PC-9 (cell line): ENCODE measurements around the gene RITA1. TPM values are rescaled to one million over a fixed set of nuclear protein-coding genes. Genes with fewer than 3 reads are reported as not detected.

Experiments used
- BruUV-seq: library from RNA; stranded (reverse); fragments of 400-500 nt; replicated peaks from 2 replicates; lab custom pipeline; 2021; lab: Mats Ljungman, UMichigan
- CTCF ChIA-PET: fragments of 300-600 bp; sonication (Branson Sonifier 250); formaldehyde crosslinking; loops from one replicate; lab custom pipeline; 2022; ENCODE audit warnings: antibody characterized with exemption; lab: Charles Lee
- POLR2A ChIA-PET: fragments of 300-600 bp; sonication (Branson Sonifier 250); formaldehyde crosslinking; loops from one replicate; lab custom pipeline; 2022; ENCODE audit warnings: antibody characterized with exemption; ENCODE audit not compliant: unreplicated experiment; lab: Charles Lee
- DNase-seq, 2 experiments: peaks; one replicate each; pipeline versions ENCODE4 v3.0.0 to v3.0.0-alpha.2; 2015 to 2022; ENCODE audit warnings: mixed read lengths in 1 of 2
- H2AFZ ChIP-seq: fragments of 200-600 bp; sonication (generic); 2 replicates; pipeline ENCODE4 v1.8.1; 2017; ENCODE audit warnings: antibody characterized with exemption
- H3F3A ChIP-seq: fragments of 200-600 bp; sonication (generic); 2 replicates; pipeline ENCODE4 v1.8.1; 2017; ENCODE audit warnings: antibody characterized with exemption, mild to moderate bottlenecking, low read depth; ENCODE audit not compliant: insufficient read depth
- H3K27ac ChIP-seq: fragments of 200-600 bp; sonication (generic); 2 replicates; pipeline ENCODE4 v1.6.1; 2016; ENCODE audit warnings: mixed run types
- H3K27me3 ChIP-seq: fragments of 200-600 bp; sonication (generic); 2 replicates; pipeline ENCODE4 v1.6.1; 2016; ENCODE audit warnings: low read depth, mixed run types; ENCODE audit not compliant: insufficient read depth
- H3K36me3 ChIP-seq: fragments of 200-600 bp; sonication (generic); 2 replicates; pipeline ENCODE4 v1.6.1; 2016; ENCODE audit warnings: low read depth, mixed run types
- H3K4me1 ChIP-seq: fragments of 200-600 bp; sonication (generic); replicated peaks from 2 replicates; pipeline ENCODE4 v1.6.1; 2016; ENCODE audit warnings: mixed run types; ENCODE audit not compliant: insufficient read depth
- H3K4me2 ChIP-seq: fragments of 200-600 bp; sonication (generic); 2 replicates; pipeline ENCODE4 v1.6.1; 2017; ENCODE audit warnings: mixed run types
- H3K4me3 ChIP-seq: fragments of 200-600 bp; sonication (generic); 2 replicates; pipeline ENCODE4 v1.6.1; 2016; ENCODE audit warnings: mixed run types
- H3K79me2 ChIP-seq: fragments of 200-600 bp; sonication (generic); 2 replicates; pipeline ENCODE4 v1.6.1; 2017; ENCODE audit warnings: low read depth, mixed run types
- H3K9me2 ChIP-seq: fragments of 200-600 bp; sonication (generic); 2 replicates; pipeline ENCODE4 v1.8.1; 2017; ENCODE audit warnings: mild to moderate bottlenecking; ENCODE audit not compliant: insufficient read depth
- H3K9me3 ChIP-seq: fragments of 200-600 bp; sonication (generic); 2 replicates; pipeline ENCODE4 v1.8.1; 2016; ENCODE audit warnings: low read depth; ENCODE audit not compliant: insufficient read depth
- H4K20me1 ChIP-seq: fragments of 200-600 bp; sonication (generic); 2 replicates; pipeline ENCODE4 v1.8.1; 2017; ENCODE audit not compliant: insufficient read depth
- EZH2 ChIP-seq: fragments of 200-600 bp; sonication (generic); IDR thresholded peaks from 2 replicates; pipeline ENCODE4 v1.8.0; 2017; ENCODE audit warnings: antibody characterized with exemption, low read depth
- intact Hi-C: fragments of 100-400 bp; cut with micrococcal nuclease; formaldehyde crosslinking; loops from one replicate; pipeline ENCODE4 v1.10.0; 2022; ENCODE audit not compliant: unreplicated experiment
- total RNA-seq: library from RNA; stranded (reverse); gene quantifications from 2 replicates; pipeline ENCODE4 v1.2.3, GENCODE V29; 2021
- TF ChIP-seq, protein P1 (sequence below): fragments of 200-600 bp; sonication (generic); conservative IDR thresholded peaks from 2 replicates; pipeline ENCODE4 v1.6.1; 2017; ENCODE audit warnings: mixed run types, antibody characterized with exemption, mild to moderate bottlenecking, moderate library complexity

Gene RITA1
- total RNA-seq, 1 experiment from 2014 or later = 16.1 TPM

DNA sequence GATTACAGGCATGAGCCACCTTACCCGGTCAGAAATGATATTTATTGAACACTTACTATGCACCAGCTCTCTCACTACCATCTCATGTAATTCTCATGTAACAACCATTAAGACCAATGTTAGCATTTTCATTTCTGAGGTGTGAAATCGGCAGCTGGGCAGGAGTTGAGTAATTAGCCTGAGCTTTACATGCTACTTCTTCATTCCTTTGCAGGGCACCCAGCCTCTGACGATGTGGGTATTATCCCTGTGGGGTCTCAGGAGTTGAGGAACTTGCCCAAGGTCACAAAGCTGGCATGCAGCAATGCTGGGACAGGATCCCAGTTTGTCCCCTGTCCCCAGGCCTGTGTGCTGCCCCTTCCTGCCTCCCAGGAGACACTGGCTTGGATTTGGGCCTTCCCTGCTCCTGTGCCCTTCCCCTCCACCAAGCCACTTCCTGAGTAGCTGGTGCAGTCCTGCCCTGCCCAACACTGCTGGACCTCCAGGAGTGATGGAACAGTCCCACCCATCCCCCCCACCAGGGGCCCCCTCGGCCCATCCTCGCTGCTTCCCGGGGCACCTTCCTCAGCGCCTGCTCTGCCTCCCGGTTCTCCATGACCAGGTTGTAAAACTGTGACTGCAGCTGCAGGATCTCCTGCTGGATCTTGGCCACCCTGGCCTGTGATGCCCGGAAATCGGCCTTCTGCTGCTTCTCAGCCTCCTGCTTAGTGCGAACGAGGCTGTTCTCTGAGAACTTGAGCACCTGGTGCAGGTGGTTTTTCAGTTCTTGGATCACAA, 14.7 kb downstream of the RITA1 start:
- POLR2A ChIA-PET = interaction anchor here (0.5 kb wide), 1 partner anchor 15 kb away, joined by 4 read pairs; the partner anchor contains the start of genes DDX54 and RITA1
- CTCF ChIA-PET = no interaction called here
- peaks cover 18% of the 10 kb centered on the region; the same call in 1 of the 2 replicates for H3F3A ChIP-seq

DNA sequence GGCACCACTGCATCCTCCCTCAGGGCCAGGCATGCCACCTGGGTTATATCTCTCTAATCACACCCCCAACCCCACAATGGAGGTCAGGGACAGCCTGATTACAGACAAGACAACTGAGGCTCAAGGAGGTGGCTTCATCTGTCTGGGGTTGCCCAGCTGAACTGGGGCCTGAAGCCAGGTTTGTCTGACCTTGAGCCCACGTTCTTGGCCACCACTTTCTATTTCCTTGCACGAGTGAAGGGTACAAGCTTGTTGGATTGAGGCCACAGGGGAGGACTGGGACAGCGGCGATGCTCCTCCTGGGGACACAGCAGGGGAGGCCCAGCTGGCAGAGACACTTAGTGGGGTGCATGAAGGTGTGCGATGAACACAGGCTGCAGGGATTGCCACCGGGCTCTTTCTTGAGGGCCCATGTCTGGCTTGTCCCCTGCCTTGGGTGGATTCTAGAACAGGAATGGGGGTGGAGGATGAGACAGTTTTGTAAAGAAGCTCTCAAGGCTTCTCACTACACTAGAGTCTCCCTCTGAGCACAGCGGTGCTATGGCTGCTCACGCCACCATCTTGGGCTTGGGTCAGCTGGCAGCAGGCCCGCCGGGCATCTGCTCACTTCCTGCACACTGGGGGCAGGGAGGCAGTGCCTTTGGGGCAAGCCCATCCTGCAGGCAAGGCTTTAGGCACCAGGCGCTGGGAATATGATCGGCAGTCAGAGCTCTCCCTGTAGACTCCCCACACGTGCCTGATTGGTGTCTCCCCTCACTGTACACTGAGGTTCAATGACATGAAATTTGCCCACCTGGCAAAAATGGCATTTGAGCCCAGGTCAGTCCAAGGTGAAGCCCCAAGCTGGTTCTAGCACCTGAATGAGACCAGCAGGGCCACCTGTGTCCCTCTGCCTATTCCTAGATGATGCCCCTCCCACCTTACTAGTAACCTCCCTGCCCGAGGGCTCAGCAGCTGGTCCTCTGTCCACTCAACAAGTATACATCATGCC, 16.0 kb downstream of the RITA1 start:
- ChIA-PET POLR2A (no interaction called here), CTCF (interaction anchor here (0.6 kb wide), 1 partner anchor 108 kb away, joined by 3 read pairs; no protein-coding TSS in a partner anchor)

More for the DNA sequence above, 14.7 kb downstream of the RITA1 start:
- Histone ChIP-seq H3K79me2 (no peaks in the 10 kb centered on the region), H2AFZ (no peak overlapping the region), H3K36me3 (no peaks in the 10 kb centered on the region), H3K27me3 (no peaks in the 10 kb centered on the region), H3K4me3 (no peak overlapping the region), H3K4me1 (peaks cover 12% of the 10 kb centered on the region), H3K9me3 (no peaks in the 10 kb centered on the region), H3K4me2 (no peak overlapping the region), H4K20me1 (no peaks in the 10 kb centered on the region), H3K9me2 (no peaks in the 10 kb centered on the region), H3K27ac (no peak overlapping the region)
- BruUV-seq = no TSS peak
- no peak for TF ChIP-seq EZH2
- TF ChIP-seq, protein P1, sequence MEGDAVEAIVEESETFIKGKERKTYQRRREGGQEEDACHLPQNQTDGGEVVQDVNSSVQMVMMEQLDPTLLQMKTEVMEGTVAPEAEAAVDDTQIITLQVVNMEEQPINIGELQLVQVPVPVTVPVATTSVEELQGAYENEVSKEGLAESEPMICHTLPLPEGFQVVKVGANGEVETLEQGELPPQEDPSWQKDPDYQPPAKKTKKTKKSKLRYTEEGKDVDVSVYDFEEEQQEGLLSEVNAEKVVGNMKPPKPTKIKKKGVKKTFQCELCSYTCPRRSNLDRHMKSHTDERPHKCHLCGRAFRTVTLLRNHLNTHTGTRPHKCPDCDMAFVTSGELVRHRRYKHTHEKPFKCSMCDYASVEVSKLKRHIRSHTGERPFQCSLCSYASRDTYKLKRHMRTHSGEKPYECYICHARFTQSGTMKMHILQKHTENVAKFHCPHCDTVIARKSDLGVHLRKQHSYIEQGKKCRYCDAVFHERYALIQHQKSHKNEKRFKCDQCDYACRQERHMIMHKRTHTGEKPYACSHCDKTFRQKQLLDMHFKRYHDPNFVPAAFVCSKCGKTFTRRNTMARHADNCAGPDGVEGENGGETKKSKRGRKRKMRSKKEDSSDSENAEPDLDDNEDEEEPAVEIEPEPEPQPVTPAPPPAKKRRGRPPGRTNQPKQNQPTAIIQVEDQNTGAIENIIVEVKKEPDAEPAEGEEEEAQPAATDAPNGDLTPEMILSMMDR = no peak
- intact Hi-C loops = no loop called here
- no peak for DNase-seq

More for the DNA sequence above, 16.0 kb downstream of the RITA1 start:
- H3F3A ChIP-seq = peaks cover 16% of the 10 kb centered on the region; the same call in 1 of the 2 replicates
- no peaks in the 10 kb centered on the region for H3K27me3 ChIP-seq
- H3K4me3 ChIP-seq = no peak overlapping the region
- H3K4me1 ChIP-seq = peaks cover 12% of the 10 kb centered on the region
- no peak for TF ChIP-seq EZH2
- TF ChIP-seq, protein P1 = no peak
- H3K9me2 ChIP-seq = no peaks in the 10 kb centered on the region
- no peaks in the 10 kb centered on the region for H3K9me3 ChIP-seq
- no peaks in the 10 kb centered on the region for H3K79me2 ChIP-seq
- no peak overlapping the region for H3K4me2 ChIP-seq
- intact Hi-C loops = no loop called here
- no peak for DNase-seq
- H2AFZ ChIP-seq = no peak overlapping the region
- no peaks in the 10 kb centered on the region for H3K36me3 ChIP-seq
- H3K27ac ChIP-seq = no peak overlapping the region
- no peaks in the 10 kb centered on the region for H4K20me1 ChIP-seq
- no TSS peak for BruUV-seq
